ENCODE data around the gene RAPGEF1. TPM values are rescaled to one million over a fixed set of nuclear protein-coding genes. Genes with fewer than 3 reads are reported as not detected.
A peak's percentile ranks its signal among the peaks of the same experiment; 100 is the strongest.

Gene RAPGEF1
- total and polyA plus RNA-seq, 5 donors from 2014 or later, result 3.8 to 159 (median 4.6) TPM

DNA sequence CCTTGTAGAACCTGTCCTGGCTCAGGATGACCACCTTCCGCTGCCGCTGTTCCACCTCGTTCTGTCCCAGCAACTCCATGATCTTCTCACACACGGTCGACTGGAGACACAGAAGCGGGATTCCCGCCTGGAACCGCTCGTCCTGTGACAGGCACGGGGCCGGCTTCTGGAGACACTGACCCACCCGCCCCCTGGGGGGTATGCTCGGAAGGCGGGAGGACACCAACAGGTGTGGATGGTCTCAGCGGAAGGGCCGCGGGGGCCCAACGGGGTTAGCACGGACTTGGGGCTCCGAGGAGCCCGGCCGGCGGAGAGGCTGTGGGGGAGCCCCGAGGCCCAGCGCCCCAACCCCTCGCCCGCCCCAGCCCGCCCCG is 209.3 kb downstream of the RAPGEF1 start:
- peak overlapping the region; percentile 67 for H3K27ac ChIP-seq (ENCODE audit: insufficient read depth, low read length, poor library complexity, severe bottlenecking)
- no peaks in the 10 kb centered on the region for H3K9me3 Mint-ChIP-seq
- DNase-seq (no peak), ATAC-seq (ENCODE audit: low read depth in 2 of 2) (no peak)
- H3K36me3 ChIP-seq (ENCODE audit: control insufficient read depth, insufficient read depth, low read length), result peaks cover 33% of the 10 kb centered on the region
- no peaks in the 10 kb centered on the region for H3K9me3 ChIP-seq (ENCODE audit: control insufficient read depth in 2 of 2, low read length in 2 of 2)
- peak overlapping the region; percentile 77 for H3K4me3 ChIP-seq (ENCODE audit: low read depth, low read length)
- peak overlapping the region; percentile 65 to 79 (median 66) for H3K27ac Mint-ChIP-seq
- no peaks in the 10 kb centered on the region for H3K27me3 Mint-ChIP-seq
- H3K4me3 Mint-ChIP-seq, result peak overlapping the region; percentile 68 to 87 (median 70)
- peaks cover 18% of the 10 kb centered on the region for H3K36me3 Mint-ChIP-seq
- peaks cover 4 to 35% (median 5%) of the 10 kb centered on the region in 4 donors for H3K4me1 Mint-ChIP-seq
- H3K4me1 ChIP-seq (ENCODE audit: control insufficient read depth, insufficient read depth, low read length, poor library complexity, severe bottlenecking), result peaks cover 17% of the 10 kb centered on the region
- H3K27me3 ChIP-seq (ENCODE audit: control insufficient read depth, insufficient read depth, low read length), result no peaks in the 10 kb centered on the region

DNA sequence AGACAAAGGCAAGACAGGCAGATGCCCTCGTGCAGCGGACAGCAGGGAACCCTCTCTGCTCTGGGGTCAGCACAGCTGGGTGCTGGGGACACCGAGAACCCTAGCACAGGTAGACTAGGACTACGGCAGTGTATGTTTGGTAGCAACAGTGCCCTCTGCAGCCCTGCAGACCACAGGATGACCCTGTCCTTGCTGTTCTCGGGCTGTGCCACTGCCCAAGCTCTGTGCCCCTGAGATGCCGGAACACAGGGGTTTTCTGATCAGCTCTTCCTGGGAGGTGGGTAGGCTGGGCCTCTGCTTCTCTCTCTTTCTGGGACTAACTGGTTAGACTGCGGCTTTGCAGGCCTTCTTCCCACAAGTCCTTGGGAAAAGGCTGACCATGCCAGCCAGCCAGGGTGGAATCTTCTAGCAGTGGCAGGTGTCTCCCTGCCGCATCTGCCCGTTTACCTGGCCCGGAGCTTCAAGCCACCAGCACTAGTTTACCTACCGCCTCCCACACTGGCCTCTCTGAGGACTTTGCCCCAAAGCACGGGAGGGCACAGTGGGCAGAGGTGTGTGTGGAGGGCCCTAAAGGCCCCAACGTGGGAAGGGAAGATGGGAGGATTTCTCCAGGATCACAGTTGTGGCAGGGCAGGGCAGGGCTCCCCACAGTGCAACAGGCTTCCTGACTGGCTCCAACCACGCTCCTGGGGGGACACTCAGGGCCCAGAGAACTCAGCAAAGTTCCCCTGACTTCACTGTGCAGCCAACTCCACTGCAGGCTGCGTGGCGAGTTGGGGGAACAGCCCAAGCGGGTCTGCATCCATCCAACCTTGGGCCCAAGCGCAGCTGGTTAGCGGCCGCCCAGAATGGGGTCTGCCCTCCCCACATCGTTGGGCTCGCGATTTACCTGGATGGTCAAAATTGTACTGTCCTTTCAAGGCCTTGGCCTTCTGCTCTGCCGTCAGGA is 210.0 kb downstream of the RAPGEF1 start:
- Histone ChIP-seq H3K27ac (ENCODE audit: insufficient read depth, low read length, poor library complexity, severe bottlenecking) (peak overlapping the region; percentile 67), H3K9me3 (ENCODE audit: control insufficient read depth in 2 of 2, low read length in 2 of 2) (no peaks in the 10 kb centered on the region), H3K36me3 (ENCODE audit: control insufficient read depth, insufficient read depth, low read length) (peaks cover 37% of the 10 kb centered on the region), H3K4me1 (ENCODE audit: control insufficient read depth, insufficient read depth, low read length, poor library complexity, severe bottlenecking) (peaks cover 17% of the 10 kb centered on the region), H3K4me3 (ENCODE audit: low read depth, low read length) (peak overlapping the region; percentile 77), H3K27me3 (ENCODE audit: control insufficient read depth, insufficient read depth, low read length) (no peaks in the 10 kb centered on the region)
- peaks cover 4 to 30% (median 5%) of the 10 kb centered on the region in 4 donors for H3K4me1 Mint-ChIP-seq
- peak overlapping the region; percentile 65 to 79 (median 66) for H3K27ac Mint-ChIP-seq
- peak overlapping the region; percentile 68 to 87 (median 72) for H3K4me3 Mint-ChIP-seq
- H3K36me3 Mint-ChIP-seq, result peaks cover 18% of the 10 kb centered on the region
- H3K9me3 Mint-ChIP-seq, result no peaks in the 10 kb centered on the region
- no peaks in the 10 kb centered on the region for H3K27me3 Mint-ChIP-seq
- DNase-seq, result no peak
- ATAC-seq (ENCODE audit: low read depth in 2 of 2), result no peak

DNA sequence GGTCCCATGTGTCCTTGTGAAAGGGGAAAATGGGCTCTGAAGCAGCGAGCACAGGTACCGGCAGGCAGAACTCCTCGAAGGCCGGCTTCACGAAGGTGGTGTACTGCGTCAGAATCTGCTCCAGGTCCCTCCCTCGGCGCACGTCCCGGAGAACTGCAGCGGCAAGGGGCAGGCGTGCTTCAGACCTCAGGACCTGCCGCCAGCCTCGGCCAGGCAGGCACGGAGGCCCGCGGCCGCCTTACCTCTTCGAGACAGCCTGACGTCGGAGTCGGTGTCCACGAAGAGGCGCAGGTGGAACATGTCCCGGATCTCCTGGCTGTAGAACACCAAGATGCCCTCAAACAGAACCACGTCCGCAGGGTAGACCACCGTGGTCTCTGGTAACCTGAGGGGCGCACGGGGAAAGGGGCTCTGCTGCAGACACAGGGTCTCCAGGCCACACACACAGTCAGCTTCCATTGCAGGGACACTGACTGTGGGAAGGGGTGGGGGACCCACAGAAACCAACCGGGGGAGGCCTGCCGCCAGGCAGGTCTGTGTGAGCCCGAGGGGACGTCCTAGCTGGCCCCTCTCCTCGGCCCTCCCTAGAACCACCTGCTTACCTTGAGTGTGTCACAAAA is 210.9 kb downstream of the RAPGEF1 start:
- Histone ChIP-seq H3K4me1 (ENCODE audit: control insufficient read depth, insufficient read depth, low read length, poor library complexity, severe bottlenecking) (peaks cover 17% of the 10 kb centered on the region), H3K27ac (ENCODE audit: insufficient read depth, low read length, poor library complexity, severe bottlenecking) (no peak overlapping the region), H3K36me3 (ENCODE audit: control insufficient read depth, insufficient read depth, low read length) (peaks cover 44% of the 10 kb centered on the region), H3K9me3 (ENCODE audit: control insufficient read depth in 2 of 2, low read length in 2 of 2) (no peaks in the 10 kb centered on the region), H3K27me3 (ENCODE audit: control insufficient read depth, insufficient read depth, low read length) (no peaks in the 10 kb centered on the region), H3K4me3 (ENCODE audit: low read depth, low read length) (no peak overlapping the region)
- ATAC-seq (ENCODE audit: low read depth in 2 of 2) (no peak), DNase-seq (no peak)
- Mint-ChIP-seq H3K36me3 (peaks cover 22% of the 10 kb centered on the region), H3K27ac (no peak overlapping the region), H3K4me1 (peaks cover 0 to 21% (median 3%) of the 10 kb centered on the region in 4 donors), H3K27me3 (no peaks in the 10 kb centered on the region), H3K4me3 (peak overlapping the region; percentile 44 to 87 (median 72)), H3K9me3 (no peaks in the 10 kb centered on the region)

- Mint-ChIP-seq H3K9me3 (no peaks in the 10 kb centered on the region), H3K36me3 (peaks cover 22% of the 10 kb centered on the region), H3K27me3 (no peaks in the 10 kb centered on the region), H3K4me1 (peaks cover 0 to 21% (median 3%) of the 10 kb centered on the region in 4 donors), H3K27ac (peak overlapping the region in 1 of 3 donors; percentile 38), H3K4me3 (peak overlapping the region; percentile 44 to 75 (median 64))
- ATAC-seq (ENCODE audit: low read depth in 2 of 2), result no peak
- Histone ChIP-seq H3K27me3 (ENCODE audit: control insufficient read depth, insufficient read depth, low read length) (no peaks in the 10 kb centered on the region), H3K36me3 (ENCODE audit: control insufficient read depth, insufficient read depth, low read length) (peaks cover 52% of the 10 kb centered on the region), H3K4me1 (ENCODE audit: control insufficient read depth, insufficient read depth, low read length, poor library complexity, severe bottlenecking) (peaks cover 17% of the 10 kb centered on the region), H3K27ac (ENCODE audit: insufficient read depth, low read length, poor library complexity, severe bottlenecking) (no peak overlapping the region), H3K4me3 (ENCODE audit: low read depth, low read length) (no peak overlapping the region), H3K9me3 (ENCODE audit: control insufficient read depth in 2 of 2, low read length in 2 of 2) (no peaks in the 10 kb centered on the region)
- DNase-seq, result no peak
These were observed 211.7 kb downstream of the RAPGEF1 start for GRCh38 chr9:131528186-131528585.

Other genes starting within 250 kb of the RAPGEF1 start
- gene POMT1, start 237.2 kb downstream of the RAPGEF1 start, total RNA-seq, result 52.3 TPM
- gene POMT1, start 237.2 kb downstream of the RAPGEF1 start, polyA plus RNA-seq, result 10 to 100 TPM; 13.2 to 16.1 (median 14.4) TPM
- 20.9 TPM for gene UCK1, start 208.8 kb downstream of the RAPGEF1 start, total RNA-seq
- gene UCK1, start 208.8 kb downstream of the RAPGEF1 start, polyA plus RNA-seq, result 10 to 100 TPM; 24.9 to 28.8 (median 27.2) TPM
- gene PRRT1B, start 194.6 kb downstream of the RAPGEF1 start, total RNA-seq, result not detected
- not detected for gene PRRT1B, start 194.6 kb downstream of the RAPGEF1 start, polyA plus RNA-seq